ENCODE measurements around the gene NEURL4.

GRCh38 chr17:7328009-7328408 lies 1.1 kb downstream of the NEURL4 start:
- TF ChIP-seq POLR2A (IDR thresholded peaks at IDR 0.05; ENCODE audit: low read depth, low read length) (no peak), POLR2AphosphoS5 (IDR thresholded peaks at IDR 0.05; ENCODE audit: low read depth, low read length) (no peak), TAF1 (IDR thresholded peaks at IDR 0.05; ENCODE audit: borderline replicate concordance, low read depth, low read length) (no peak)
